Epithelial cell of proximal tubule (primary cell): ENCODE data around the gene EHD1. TPM values are rescaled to one million over a fixed set of nuclear protein-coding genes. Genes with fewer than 3 reads are reported as not detected.

Experiments
- DNase-seq: peaks from one replicate; pipeline ENCODE4 v3.0.0-alpha.2; 2011; ENCODE audit warnings: low read depth
- H3K4me3 ChIP-seq: 2 replicates; pipeline ENCODE4 v1.5.1; 2011; ENCODE audit warnings: low read depth, mild to moderate bottlenecking, low read length
- total RNA-seq: library from RNA; depleted of rRNA; stranded (reverse); fragments of >200 nt; gene quantifications from 2 replicates; pipeline ENCODE4 v1.2.3, GENCODE V29; 2015
- TF ChIP-seq, protein P1 (sequence below): conservative IDR thresholded peaks from 2 replicates; pipeline ENCODE4 v1.5.1; 2012; ENCODE audit warnings: low read depth, mild to moderate bottlenecking, low read length

Gene EHD1
- total RNA-seq, 1 donor from 2014 or later = 82.7 TPM

DNA sequence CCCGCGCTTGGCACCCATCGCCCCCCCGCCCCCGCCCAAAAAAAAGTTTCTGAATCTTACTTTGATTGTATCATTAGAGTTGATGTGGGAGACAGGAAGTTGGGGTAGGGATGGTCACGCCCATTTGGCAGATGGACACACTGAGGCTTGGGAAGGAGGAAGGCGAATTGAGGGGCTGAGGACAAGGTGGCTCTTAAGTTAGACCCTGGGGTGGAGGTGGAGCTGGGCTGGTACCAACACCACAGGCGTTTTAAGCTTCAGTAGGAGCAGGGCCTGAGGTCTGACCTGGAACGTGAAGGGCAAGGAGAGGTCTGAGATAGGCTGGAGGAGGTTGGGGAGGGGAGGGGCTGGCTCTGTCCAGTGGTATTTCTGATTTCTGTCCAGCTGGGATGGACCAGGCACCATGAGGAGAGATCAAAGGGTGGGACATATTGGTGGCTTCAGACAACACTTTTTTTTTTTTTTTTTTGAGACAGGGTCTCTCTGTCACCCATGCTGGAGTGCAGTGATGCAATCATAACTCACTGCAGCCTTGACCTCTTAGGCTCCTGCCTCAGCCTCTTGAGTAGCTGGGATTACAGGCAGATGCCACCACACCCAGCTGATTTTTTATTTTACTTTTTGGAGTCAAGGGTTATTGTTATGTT lies 33.2 kb downstream of the EHD1 start:
- peak overlapping the region; percentile 54 for H3K4me3 ChIP-seq
- TF ChIP-seq, protein P1, sequence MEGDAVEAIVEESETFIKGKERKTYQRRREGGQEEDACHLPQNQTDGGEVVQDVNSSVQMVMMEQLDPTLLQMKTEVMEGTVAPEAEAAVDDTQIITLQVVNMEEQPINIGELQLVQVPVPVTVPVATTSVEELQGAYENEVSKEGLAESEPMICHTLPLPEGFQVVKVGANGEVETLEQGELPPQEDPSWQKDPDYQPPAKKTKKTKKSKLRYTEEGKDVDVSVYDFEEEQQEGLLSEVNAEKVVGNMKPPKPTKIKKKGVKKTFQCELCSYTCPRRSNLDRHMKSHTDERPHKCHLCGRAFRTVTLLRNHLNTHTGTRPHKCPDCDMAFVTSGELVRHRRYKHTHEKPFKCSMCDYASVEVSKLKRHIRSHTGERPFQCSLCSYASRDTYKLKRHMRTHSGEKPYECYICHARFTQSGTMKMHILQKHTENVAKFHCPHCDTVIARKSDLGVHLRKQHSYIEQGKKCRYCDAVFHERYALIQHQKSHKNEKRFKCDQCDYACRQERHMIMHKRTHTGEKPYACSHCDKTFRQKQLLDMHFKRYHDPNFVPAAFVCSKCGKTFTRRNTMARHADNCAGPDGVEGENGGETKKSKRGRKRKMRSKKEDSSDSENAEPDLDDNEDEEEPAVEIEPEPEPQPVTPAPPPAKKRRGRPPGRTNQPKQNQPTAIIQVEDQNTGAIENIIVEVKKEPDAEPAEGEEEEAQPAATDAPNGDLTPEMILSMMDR = no peak
- no peak for DNase-seq

DNA sequence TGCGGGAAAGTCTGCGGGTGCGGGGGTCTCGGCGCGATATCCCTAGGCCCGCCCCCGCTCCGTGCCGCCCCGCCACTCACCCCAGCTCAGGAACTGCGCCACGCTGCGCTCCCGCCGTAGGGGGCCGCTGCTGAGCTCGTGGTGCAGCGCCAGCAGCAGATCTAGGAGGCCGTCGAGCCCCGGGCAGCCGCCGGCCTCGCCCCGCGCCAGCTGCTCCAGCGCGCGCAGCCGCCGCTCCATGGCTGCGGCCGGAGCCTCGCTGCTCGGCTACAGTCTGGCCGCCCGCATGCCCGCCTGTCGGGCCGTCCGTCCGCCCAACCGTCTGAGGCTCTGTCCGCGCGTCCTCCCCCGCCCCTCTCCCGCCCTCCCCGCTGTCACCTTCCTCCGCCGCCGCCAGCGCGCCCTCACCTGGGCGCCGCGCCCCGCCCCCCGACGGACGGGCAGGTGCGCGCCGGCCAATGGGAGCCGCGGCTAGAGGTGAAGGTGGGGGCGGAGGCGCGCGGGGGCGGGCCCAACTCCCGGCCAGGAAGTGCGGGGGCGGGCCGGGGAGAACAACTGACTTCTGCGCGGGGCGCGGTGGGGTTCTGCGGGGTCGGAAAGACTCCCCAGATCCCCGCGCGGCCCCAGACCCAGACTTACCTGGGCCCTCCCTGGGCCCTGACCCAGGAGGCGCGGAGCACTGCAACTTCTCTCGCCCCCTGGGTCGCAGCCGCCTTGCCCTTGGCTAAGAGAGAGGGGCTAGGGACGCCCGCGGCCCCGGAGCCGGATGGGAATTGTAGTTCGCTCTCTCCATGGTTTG lies 33.9 kb downstream of the EHD1 start, which contains the start of gene CDC42BPG:
CDC42BPG (minus strand) TSS at position 324 of the 799 bp plus-strand sequence; CDS start at position 240, 84 bp downstream.
- no peak for DNase-seq
- peak within 1 kb of the TSS; percentile 54 for H3K4me3 ChIP-seq
- TF ChIP-seq, protein P1 = peak; percentile 46

DNA sequence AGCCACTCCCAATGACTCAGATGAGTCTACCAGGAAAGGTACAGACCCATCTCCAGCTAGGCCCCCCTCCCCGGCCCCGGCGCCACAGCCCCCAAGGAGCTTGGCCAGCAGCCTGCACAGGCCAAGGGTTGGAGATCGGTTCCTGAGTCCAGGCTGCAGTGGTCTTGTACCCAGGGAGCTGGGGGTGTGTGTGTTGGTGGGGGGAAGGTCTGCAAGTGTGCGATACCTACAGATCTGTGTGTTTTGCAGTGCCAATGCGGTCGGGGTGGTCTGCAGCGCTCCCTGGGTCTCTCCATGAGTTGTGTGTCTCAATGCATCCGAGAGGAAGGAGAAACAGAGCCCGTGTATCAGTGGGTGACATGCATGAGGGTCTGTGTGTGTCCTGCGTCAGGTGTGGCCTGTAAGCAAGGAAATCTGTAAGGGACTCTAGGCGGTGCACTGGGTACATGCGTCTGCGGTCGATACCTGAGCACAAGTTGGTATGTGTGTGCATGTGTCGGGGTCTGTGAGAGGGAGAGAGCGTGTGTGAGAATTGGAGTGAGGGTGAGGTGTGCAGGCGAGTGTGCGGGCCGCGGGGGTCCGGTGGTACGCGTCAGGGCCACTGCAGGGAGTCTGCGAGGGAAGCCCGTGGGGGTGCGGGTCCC lies 34.6 kb downstream of the EHD1 start:
- DNase-seq = no peak
- peak overlapping the region; percentile 54 for H3K4me3 ChIP-seq
- TF ChIP-seq, protein P1 = no peak

DNA sequence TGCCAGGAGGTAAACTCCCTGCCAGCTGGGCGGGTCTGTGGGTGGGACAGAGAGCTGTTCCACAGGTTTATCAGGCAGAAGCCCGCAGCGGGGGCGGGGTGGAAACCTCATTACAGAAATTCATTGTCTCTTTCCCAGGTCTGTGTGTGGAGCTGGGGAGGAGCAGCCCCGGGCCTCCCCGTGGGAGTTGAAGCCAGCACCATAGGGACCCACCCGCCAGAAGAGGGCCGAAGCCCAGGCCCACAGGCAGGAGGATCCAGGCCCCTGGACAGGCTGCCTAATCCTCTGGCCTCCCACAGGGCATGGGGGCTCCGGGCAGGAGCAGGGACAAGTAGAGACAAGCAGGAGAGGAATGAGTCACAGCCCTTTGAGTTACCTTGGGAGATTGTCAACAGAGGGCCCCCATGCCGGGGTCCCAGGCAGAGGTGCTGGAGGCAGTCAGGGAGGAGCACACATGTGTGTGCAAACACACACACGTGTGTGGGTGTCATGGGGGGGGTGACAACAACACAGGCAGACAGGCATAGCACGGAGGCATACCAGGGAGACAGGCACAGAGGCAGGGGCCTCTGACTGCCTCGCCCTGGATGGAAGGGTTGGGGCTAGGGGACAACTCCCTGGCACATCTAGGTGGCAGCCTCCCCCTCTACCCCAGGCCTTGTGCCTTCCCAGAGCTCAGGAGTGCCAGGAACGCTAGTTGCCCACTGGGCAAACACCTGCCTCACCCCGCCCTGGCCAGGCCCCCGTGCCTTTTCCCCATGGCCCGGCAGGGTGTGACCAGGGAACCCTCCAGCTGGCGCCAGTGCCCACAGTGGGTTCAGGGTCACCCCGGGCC lies 35.4 kb downstream of the EHD1 start:
- no peak for DNase-seq
- TF ChIP-seq, protein P1 = no peak
- H3K4me3 ChIP-seq = peak overlapping the region; percentile 54

DNA sequence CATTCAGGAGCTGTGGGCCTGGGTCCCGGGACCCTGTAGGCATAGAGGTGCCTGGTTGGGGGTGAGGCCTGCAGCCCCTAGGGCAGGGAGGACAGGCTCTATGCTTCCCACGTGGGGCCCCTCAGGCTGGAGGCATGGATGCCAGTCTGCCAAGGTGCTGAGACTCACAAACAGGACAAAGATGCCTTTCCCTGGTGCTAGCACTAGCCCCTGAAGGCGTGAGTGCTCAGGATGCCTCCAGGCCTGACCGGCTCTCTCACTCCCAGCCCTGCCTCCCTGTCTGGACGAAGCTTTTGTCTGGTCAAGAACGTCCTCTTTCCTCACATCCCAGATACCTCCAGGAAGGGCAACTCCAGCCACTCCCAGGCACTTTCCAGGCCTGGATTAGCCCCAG lies 36.1 kb downstream of the EHD1 start:
- DNase-seq = no peak
- TF ChIP-seq, protein P1 = no peak
- H3K4me3 ChIP-seq = no peak overlapping the region

DNA sequence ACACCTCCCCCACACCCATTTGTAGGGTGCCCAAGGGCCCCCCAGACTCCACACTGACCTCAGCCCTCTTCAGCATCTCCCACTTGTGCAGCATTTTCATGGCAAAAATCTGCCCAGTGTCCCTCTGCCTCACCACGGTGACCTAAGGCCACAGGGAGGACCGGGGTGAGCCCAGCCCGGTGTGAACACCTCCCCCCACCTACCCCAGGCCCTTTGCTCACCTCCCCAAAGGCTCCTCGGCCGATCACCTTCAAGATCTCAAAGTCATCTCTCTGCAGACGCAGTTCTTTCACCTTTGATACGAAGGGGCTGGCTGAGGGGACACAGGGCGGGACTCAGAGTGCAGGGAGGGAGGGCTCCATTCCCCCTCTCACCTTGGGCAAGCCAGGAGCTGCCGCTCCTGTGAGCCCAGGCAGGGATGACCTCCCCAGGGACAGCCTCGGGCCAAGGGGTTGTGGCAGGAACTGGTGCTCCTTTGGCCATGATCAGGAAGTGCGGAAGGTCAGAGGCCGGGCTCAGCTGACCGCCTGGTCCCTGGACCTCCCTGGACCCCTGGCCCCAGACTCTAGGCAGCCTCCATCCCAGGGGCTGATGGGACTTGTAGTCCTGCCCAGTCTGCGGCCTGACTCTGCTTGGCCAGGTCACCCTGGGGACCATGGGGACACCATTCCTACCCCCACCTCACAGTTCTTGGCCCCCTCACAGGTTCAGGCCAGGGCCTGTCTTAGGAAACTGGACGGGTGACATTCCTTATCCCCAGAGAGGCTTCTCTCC lies 36.6 kb downstream of the EHD1 start:
- no peak overlapping the region for H3K4me3 ChIP-seq
- DNase-seq = no peak
- TF ChIP-seq, protein P1 = no peak
